SJCRH30 (cell line): ENCODE results near the gene KCTD16. TPM values are rescaled to one million over a fixed set of nuclear protein-coding genes. Genes with fewer than 3 reads are reported as not detected.

Experiments
- DNase-seq, 2 experiments: peaks; one replicate each; pipeline ENCODE4 v3.0.0-alpha.2; 2015 to 2020
- H3K27ac ChIP-seq: fragments of 250-450 bp; sonication (Bioruptor Pico); 2 replicates; pipeline ENCODE4 v1.5.1; 2020; ENCODE audit warnings: mild to moderate bottlenecking, moderate library complexity
- H3K27me3 ChIP-seq: fragments of 250-450 bp; sonication (Bioruptor Pico); 2 replicates; pipeline ENCODE4 v1.5.1; 2020; ENCODE audit warnings: mild to moderate bottlenecking, moderate library complexity
- H3K36me3 ChIP-seq: fragments of 250-450 bp; sonication (Bioruptor Pico); 2 replicates; pipeline ENCODE4 v1.5.1; 2020; ENCODE audit warnings: mild to moderate bottlenecking, moderate library complexity
- H3K4me1 ChIP-seq: fragments of 250-450 bp; sonication (Bioruptor Pico); 2 replicates; pipeline ENCODE4 v1.5.1; 2020; ENCODE audit warnings: mild to moderate bottlenecking, moderate library complexity
- H3K4me3 ChIP-seq: fragments of 250-450 bp; sonication (Bioruptor Pico); 2 replicates; pipeline ENCODE4 v1.5.1; 2020; ENCODE audit warnings: mild to moderate bottlenecking, moderate library complexity
- H3K9me3 ChIP-seq: fragments of 250-450 bp; sonication (Bioruptor Pico); replicated peaks from 2 replicates; pipeline ENCODE4 v1.5.1; 2020; ENCODE audit warnings: mild to moderate bottlenecking, moderate library complexity
- total RNA-seq: library from RNA; depleted of rRNA; stranded (reverse); fragments of >200 nt; shearing (Covaris generic); gene quantifications from 2 replicates; pipeline ENCODE4 v1.2.3, GENCODE V29; 2014

KCTD16 gene
- total RNA-seq, 1 experiment from 2014 or later: 0.04 TPM

- Histone ChIP-seq H3K36me3 (no peaks in the 10 kb centered on the region), H3K9me3 (no peaks in the 10 kb centered on the region), H3K27ac (no peak overlapping the region), H3K4me1 (no peaks in the 10 kb centered on the region), H3K27me3 (no peaks in the 10 kb centered on the region), H3K4me3 (no peak overlapping the region)
- peak in 1 of 2 experiments; percentile 39 for DNase-seq
Measured at GRCh38 chr5:144142139-144142823, 28.4 kb upstream of the KCTD16 start.

GRCh38 chr5:144142824-144143162 lies 27.9 kb upstream of the KCTD16 start:
- no peaks in the 10 kb centered on the region for H3K4me1 ChIP-seq
- no peaks in the 10 kb centered on the region for H3K9me3 ChIP-seq
- DNase-seq: no peak

GRCh38 chr5:144143625-144144024 lies 27.0 kb upstream of the KCTD16 start:
- Histone ChIP-seq H3K36me3 (no peaks in the 10 kb centered on the region), H3K27ac (no peak overlapping the region), H3K4me3 (no peak overlapping the region), H3K9me3 (no peaks in the 10 kb centered on the region), H3K27me3 (no peaks in the 10 kb centered on the region), H3K4me1 (no peaks in the 10 kb centered on the region)
- no peak for DNase-seq

More at GRCh38 chr5:144142824-144143162, 27.9 kb upstream of the KCTD16 start:
- no peaks in the 10 kb centered on the region for H3K36me3 ChIP-seq
- H3K27me3 ChIP-seq: no peaks in the 10 kb centered on the region
- no peak overlapping the region for H3K4me3 ChIP-seq
- H3K27ac ChIP-seq: no peak overlapping the region

GRCh38 chr5:144144956-144145751 lies 25.5 kb upstream of the KCTD16 start:
- Histone ChIP-seq H3K27me3 (no peaks in the 10 kb centered on the region), H3K27ac (no peak overlapping the region), H3K4me1 (no peaks in the 10 kb centered on the region), H3K36me3 (no peaks in the 10 kb centered on the region), H3K4me3 (no peak overlapping the region), H3K9me3 (no peaks in the 10 kb centered on the region)
- no peak for DNase-seq

- H3K27me3 ChIP-seq: no peaks in the 10 kb centered on the region
- H3K4me1 ChIP-seq: no peaks in the 10 kb centered on the region
- no peaks in the 10 kb centered on the region for H3K9me3 ChIP-seq
- H3K36me3 ChIP-seq: no peaks in the 10 kb centered on the region
- H3K27ac ChIP-seq: no peak overlapping the region
- DNase-seq: no peak
- no peak overlapping the region for H3K4me3 ChIP-seq
Measured at GRCh38 chr5:144151026-144151425, 19.6 kb upstream of the KCTD16 start.

- no peak for DNase-seq
- peaks cover 34% of the 10 kb centered on the region for H3K36me3 ChIP-seq
- no peaks in the 10 kb centered on the region for H3K9me3 ChIP-seq
- H3K4me3 ChIP-seq: no peak overlapping the region
- no peak overlapping the region for H3K27ac ChIP-seq
- no peaks in the 10 kb centered on the region for H3K4me1 ChIP-seq
- H3K27me3 ChIP-seq: no peaks in the 10 kb centered on the region
Measured at GRCh38 chr5:144156767-144157171, 13.9 kb upstream of the KCTD16 start.

GRCh38 chr5:144162686-144163085 lies 8.0 kb upstream of the KCTD16 start:
- peaks cover 51% of the 10 kb centered on the region for H3K36me3 ChIP-seq
- no peaks in the 10 kb centered on the region for H3K4me1 ChIP-seq
- DNase-seq: no peak
- no peaks in the 10 kb centered on the region for H3K9me3 ChIP-seq
- H3K27me3 ChIP-seq: no peaks in the 10 kb centered on the region
- no peak overlapping the region for H3K27ac ChIP-seq
- no peak overlapping the region for H3K4me3 ChIP-seq

GRCh38 chr5:144166696-144167095 lies 4.0 kb upstream of the KCTD16 start:
- Histone ChIP-seq H3K36me3 (peaks cover 25% of the 10 kb centered on the region), H3K9me3 (no peaks in the 10 kb centered on the region), H3K27ac (no peak overlapping the region), H3K27me3 (no peaks in the 10 kb centered on the region), H3K4me3 (no peak overlapping the region), H3K4me1 (peaks cover 4% of the 10 kb centered on the region; the same call in 1 of the 2 replicates)
- no peak for DNase-seq

- Histone ChIP-seq H3K36me3 (peaks cover 12% of the 10 kb centered on the region), H3K27ac (no peak overlapping the region), H3K9me3 (no peaks in the 10 kb centered on the region), H3K4me3 (no peak overlapping the region), H3K27me3 (no peaks in the 10 kb centered on the region), H3K4me1 (peaks cover 4% of the 10 kb centered on the region; the same call in 1 of the 2 replicates)
- DNase-seq: no peak
Measured at GRCh38 chr5:144167998-144168397, 2.7 kb upstream of the KCTD16 start.

GRCh38 chr5:144169904-144170275 lies 783 bp upstream of the KCTD16 start:
- DNase-seq: no peak
- peaks cover 4% of the 10 kb centered on the region; the same call in 1 of the 2 replicates for H3K4me1 ChIP-seq
- peak overlapping the region; percentile 32 for H3K27ac ChIP-seq
- H3K9me3 ChIP-seq: no peaks in the 10 kb centered on the region
- peaks cover 3% of the 10 kb centered on the region; the same call in 1 of the 2 replicates for H3K36me3 ChIP-seq
- H3K4me3 ChIP-seq: peak overlapping the region; percentile 88
- no peaks in the 10 kb centered on the region; the same call in 1 of the 2 replicates for H3K27me3 ChIP-seq

GRCh38 chr5:144173766-144174165 lies 3.1 kb downstream of the KCTD16 start:
- no peak for DNase-seq
- H3K4me1 ChIP-seq: peaks cover 4% of the 10 kb centered on the region; the same call in 1 of the 2 replicates
- H3K27me3 ChIP-seq: no peaks in the 10 kb centered on the region; the same call in 1 of the 2 replicates
- no peak overlapping the region for H3K27ac ChIP-seq
- H3K36me3 ChIP-seq: no peaks in the 10 kb centered on the region
- no peaks in the 10 kb centered on the region for H3K9me3 ChIP-seq
- no peak overlapping the region for H3K4me3 ChIP-seq

GRCh38 chr5:144177548-144177947 lies 6.9 kb downstream of the KCTD16 start:
- Histone ChIP-seq H3K36me3 (no peaks in the 10 kb centered on the region), H3K4me3 (no peak overlapping the region), H3K27me3 (no peaks in the 10 kb centered on the region; the same call in 1 of the 2 replicates), H3K4me1 (no peaks in the 10 kb centered on the region), H3K9me3 (no peaks in the 10 kb centered on the region), H3K27ac (no peak overlapping the region)
- DNase-seq: no peak

GRCh38 chr5:144179226-144179625 lies 8.6 kb downstream of the KCTD16 start:
- Histone ChIP-seq H3K27me3 (no peaks in the 10 kb centered on the region; the same call in 1 of the 2 replicates), H3K9me3 (no peaks in the 10 kb centered on the region), H3K27ac (no peak overlapping the region), H3K4me3 (no peak overlapping the region), H3K36me3 (no peaks in the 10 kb centered on the region), H3K4me1 (no peaks in the 10 kb centered on the region)
- no peak for DNase-seq

GRCh38 chr5:144183254-144183889 lies 12.7 kb downstream of the KCTD16 start:
- Histone ChIP-seq H3K27me3 (no peaks in the 10 kb centered on the region), H3K27ac (no peak overlapping the region), H3K9me3 (no peaks in the 10 kb centered on the region), H3K4me1 (peaks cover 13% of the 10 kb centered on the region), H3K36me3 (no peaks in the 10 kb centered on the region), H3K4me3 (no peak overlapping the region)
- peak in 1 of 2 experiments; percentile 38 for DNase-seq

- H3K27me3 ChIP-seq: no peaks in the 10 kb centered on the region
- H3K4me3 ChIP-seq: no peak overlapping the region
- H3K4me1 ChIP-seq: peaks cover 14% of the 10 kb centered on the region
- peak overlapping the region; percentile 28; the same call in 1 of the 2 replicates for H3K27ac ChIP-seq
- no peaks in the 10 kb centered on the region for H3K9me3 ChIP-seq
- DNase-seq: peak; percentile 66 to 69
- no peaks in the 10 kb centered on the region for H3K36me3 ChIP-seq
Measured at GRCh38 chr5:144187699-144188294, 17.1 kb downstream of the KCTD16 start.
